HG03571 (cell line): Measurements from ENCODE around the gene GPC5.
"Not testable (repeated sequence)": the region's sequence is repeated elsewhere in the genome, so short reads cannot be mapped to it uniquely, and the experiment has no call there.

Experiments
- ATAC-seq: cut with Tn5 transposase; IDR thresholded peaks from one replicate; pipeline ENCODE4 v1.9.1; 2021; ENCODE audit not compliant: unreplicated experiment

Gene GPC5

GRCh38 chr13:91398413-91399188 is at the start of gene GPC5:
Gene GPC5, plus strand, starts transcription at chr13:91398621.
- ATAC-seq = peak; percentile 97

GRCh38 chr13:91348906-91349435 is 49.5 kb upstream of the GPC5 start:
- ATAC-seq = peak; percentile 66

GRCh38 chr13:91349992-91350911 is 48.2 kb upstream of the GPC5 start:
- ATAC-seq = no peak

DNA sequence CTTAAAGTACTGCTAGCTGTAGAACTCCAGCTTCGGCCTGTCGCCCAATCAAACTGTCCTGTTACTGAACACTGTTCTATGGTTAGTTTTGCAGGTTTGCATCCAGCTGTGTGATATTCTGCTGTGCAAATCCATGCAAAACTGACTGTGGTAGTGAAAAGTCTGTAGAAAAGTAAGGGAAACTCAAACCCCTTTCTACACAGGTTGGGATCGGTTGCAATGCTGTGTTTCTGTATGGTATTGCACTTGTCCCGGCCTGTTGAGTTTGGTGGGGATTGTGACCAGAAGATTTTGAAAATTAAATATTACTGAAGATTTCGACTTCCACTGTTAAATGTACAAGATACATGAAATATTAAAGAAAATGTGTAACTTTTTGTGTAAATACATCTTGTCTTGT is 47.3 kb upstream of the GPC5 start:
- ATAC-seq = no peak

DNA sequence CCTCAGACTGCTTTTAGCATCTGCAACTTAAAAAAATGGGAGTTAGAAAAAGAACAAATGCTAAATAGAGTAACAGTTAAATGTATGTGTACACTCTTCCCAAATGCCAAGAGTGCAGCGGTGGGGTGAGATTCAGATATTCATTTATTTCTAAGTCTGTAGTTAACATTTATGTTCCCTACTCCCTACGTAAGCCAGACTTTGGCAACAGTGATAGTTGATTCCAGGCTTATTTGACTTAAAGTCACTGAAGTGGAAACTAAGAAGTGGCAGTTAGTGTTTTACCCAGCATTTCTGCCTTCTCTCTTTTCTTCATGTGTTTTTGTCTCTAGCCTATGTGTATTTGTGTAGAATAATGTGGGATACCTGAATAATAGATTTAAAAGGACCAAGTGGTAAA is 46.4 kb upstream of the GPC5 start:
- no peak for ATAC-seq

GRCh38 chr13:91352891-91353290 is 45.5 kb upstream of the GPC5 start:
- not testable (repeated sequence) for ATAC-seq

DNA sequence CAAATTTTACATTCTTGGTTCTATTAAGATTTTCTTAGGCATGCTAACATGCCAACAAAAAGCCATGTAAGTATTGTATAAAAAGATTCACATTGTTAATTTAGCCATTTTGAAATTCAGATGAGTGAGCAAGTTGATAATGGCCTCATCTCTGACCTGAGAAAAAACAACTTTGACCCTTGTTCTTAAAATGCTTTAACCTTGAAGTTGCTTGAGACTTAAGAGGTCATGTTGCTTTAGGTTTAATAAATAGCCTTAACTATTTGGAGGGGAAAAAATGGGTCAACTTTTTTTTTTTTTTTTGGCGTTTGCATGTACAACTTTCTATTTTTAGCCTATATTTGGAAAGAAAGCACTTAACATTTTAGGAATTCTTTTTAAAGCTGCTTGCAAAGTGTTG is 44.9 kb upstream of the GPC5 start:
- ATAC-seq = no peak

DNA sequence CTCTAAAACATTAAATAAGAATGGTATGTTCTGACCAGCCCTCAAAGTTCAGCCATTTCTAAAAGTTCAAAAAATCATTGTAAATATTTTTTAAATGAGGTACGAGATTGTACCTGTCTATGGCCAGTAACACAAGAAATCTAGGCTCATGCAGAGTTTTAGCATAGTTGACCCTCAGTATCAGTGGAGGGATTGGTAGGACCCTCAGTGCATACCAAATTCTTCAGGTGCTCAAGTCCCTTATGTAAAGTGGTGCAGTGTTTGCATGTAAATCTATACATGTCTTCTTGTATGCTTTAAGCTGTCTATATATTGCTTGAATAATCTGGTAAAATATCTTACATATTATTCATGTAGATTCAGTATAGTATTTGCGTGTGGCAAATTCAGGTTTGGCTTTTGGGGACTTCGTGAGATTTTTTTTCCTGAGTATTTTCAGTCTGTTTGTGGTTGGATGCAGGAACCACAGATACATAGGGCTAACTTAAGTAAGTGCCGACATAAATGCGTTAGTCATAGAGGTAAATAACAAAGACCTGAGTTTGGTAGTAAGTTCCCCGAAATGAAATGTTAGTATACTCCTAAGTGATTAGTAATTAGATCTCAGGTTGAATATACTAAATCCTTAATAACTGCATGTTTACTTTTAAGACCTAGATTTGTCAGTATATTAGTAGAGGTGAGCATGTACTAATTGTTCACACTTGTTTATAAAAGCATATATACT is 43.2 kb upstream of the GPC5 start:
- no peak for ATAC-seq

DNA sequence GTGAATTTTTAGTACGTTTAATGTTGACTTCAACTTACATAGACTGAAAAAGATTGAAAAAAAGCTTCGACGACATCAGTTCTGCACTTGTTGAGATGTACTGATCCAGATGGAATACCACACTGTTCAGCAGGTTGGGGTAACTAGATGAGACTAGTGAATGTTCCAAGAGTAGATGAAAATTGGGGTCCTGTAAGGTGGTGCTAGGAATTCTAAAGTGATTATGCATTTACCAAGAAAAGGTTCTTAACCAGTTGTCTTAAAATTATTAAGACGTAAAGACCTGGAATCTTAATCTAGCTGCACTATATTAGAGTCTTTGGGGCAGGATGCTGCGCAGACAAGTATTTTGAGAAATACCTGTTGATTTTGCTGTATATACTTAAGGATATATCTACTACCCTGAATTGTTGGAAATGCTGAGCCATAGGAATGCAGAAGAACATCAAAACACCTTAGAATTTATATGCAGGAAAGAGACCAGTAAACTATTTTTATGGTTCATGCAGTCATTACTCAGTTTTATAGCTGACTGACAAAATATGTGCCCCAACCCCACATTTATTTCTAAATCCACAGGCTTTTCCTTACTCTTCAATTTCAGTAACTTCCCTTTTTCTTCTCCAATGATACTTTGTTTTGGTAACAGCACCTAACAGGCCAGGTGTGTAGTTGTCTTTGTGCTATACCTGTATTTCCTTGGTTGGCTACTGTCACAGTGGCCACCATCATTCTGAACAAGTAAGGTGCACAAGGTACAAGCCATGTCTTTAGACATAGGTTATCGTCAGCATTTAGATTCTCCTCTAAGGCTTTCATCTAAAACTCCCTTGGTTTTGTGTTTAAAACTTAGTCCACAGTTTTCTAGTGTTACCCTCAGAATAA is 42.4 kb upstream of the GPC5 start:
- no peak for ATAC-seq

- ATAC-seq = no peak
Measured at GRCh38 chr13:91356919-91357612, 41.4 kb upstream of the GPC5 start.

GRCh38 chr13:91357613-91358386 is 40.6 kb upstream of the GPC5 start:
- ATAC-seq = no peak

DNA sequence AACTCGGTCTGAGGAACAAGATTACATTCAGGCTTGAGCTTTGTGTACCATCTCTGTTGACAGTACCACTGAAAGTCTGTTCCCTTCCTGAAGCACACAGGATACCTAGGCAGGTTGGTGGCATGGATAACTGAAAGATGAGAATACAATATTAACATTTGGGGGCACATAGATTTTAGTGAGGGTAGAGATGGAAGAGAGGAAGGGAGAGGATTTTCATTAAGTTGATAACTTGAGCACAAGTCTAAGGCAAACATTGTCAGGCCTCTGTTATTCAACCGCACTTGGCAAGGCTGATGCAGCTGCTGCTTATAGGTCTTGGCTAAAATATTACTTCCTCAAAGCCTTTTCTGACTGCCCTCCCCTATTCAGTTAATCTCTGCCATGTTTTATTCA is 40.0 kb upstream of the GPC5 start:
- ATAC-seq = no peak

- no peak for ATAC-seq
Measured at GRCh38 chr13:91359111-91359510, 39.3 kb upstream of the GPC5 start.

GRCh38 chr13:91359631-91360030 is 38.8 kb upstream of the GPC5 start:
- no peak for ATAC-seq

- ATAC-seq = no peak
Measured at GRCh38 chr13:91360246-91360751, 38.1 kb upstream of the GPC5 start.

GRCh38 chr13:91361755-91362271 is 36.6 kb upstream of the GPC5 start:
- ATAC-seq = no peak

GRCh38 chr13:91362908-91363307 is 35.5 kb upstream of the GPC5 start:
- ATAC-seq = no peak

- no peak for ATAC-seq
Measured at GRCh38 chr13:91368101-91368500, 30.3 kb upstream of the GPC5 start.
